HG03558 (cell line): ENCODE results near the gene TRAM2.

Source experiments
- ATAC-seq: cut with Tn5 transposase; IDR thresholded peaks from one replicate; pipeline ENCODE4 v1.9.1; 2021; ENCODE audit warnings: moderate number of reproducible peaks; ENCODE audit not compliant: unreplicated experiment; ENCODE audit errors: extremely low read depth

Gene TRAM2

GRCh38 chr6:52595796-52596130 is 18.9 kb upstream of the TRAM2 start:
- peak; percentile 47 for ATAC-seq

DNA sequence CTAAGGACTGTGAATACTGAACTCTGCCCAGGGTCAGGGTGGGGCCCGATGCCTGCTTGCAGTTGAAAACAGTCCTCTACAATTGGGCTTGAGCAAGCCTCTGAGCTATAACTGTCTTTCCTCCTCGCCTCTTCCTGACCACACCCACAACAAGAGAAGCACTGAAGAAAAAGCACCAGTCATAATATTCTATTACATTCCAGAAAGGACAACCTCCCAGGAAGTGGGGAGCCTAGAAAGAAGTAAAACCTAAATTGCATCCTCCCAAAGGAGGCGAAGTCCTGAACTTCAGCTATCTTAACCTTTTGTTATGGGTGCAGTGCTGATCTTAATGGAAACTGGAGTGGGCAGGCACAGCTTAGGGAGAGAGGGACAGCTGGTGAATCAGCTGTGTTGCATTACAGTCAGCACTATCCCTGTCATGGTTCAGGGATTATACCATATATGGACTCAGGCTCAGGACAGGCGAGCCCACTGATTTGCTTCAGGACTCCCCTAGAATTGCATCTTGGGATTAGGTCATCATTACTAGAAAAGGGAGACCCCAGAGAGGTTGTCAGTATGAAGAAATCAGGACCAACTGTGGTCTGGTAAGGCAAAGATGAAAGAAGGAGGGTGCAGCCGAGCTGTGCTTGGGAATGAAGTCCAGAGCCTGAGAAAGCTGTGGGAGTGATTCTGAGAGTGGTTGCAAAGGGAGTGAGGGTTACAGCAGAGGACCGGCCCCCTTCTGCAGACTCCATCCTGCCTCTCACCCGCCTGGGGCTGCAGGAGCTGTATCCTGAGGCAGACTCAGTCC is 18.3 kb upstream of the TRAM2 start:
- peak; percentile 57 for ATAC-seq

GRCh38 chr6:52594221-52594620 is 17.4 kb upstream of the TRAM2 start:
- ATAC-seq, result no peak

- ATAC-seq, result no peak
Measured at GRCh38 chr6:52591832-52592231, 15.0 kb upstream of the TRAM2 start.

DNA sequence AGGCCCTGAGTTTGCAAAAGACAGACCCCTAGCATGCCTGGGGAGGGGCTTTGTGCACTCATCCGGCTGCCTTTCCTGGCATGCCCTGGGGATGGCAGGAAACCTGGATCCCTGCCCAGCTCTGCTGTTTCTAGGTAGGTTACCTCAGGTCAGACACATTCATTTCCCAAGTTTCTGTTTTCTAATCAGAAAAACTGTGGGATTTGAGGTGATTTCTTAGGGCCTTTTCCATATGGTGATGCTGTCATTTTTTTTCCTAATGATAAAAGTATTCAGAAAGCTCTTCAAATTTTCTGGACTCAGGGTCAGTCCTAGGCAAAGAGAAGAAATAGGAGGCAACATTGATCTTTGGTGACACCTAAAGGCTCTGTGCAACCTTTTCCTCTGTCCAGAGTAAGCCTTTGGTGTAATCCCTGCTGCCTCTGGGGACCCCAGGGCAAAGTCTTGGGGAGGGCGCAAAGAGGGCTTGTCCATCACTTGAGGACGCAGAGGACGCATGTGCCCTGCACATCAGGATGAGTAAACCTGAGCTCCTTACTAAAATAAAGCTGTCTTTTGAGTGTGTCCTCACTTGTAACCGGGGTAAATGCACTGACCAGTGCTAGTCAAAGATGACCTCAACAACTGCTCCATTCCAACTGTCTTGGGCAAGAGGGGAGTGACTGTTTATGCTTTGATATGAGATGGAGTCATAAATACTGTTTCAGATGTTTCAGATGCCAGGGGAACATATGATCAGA is 13.5 kb upstream of the TRAM2 start:
- ATAC-seq, result no peak

DNA sequence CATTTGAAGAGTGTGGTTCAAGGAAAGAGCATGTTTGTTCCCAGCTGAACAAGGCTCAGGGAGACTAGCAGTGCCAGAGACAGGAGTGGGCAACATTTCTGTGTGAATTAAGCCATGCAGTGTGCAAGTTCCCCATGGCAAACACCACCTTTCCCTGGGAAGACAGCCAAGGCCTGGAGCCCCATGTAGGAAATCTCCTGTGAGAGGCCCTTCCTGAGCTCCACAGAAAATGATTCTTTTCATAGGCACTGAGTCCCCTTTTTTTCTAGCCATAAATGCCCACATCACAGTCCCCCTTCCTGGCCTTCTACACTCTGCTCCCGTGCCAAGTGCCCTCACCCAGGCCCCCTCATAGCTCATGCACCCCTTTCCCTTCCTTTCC is 11.8 kb upstream of the TRAM2 start:
- no peak for ATAC-seq

GRCh38 chr6:52588087-52588709 is 11.3 kb upstream of the TRAM2 start:
- no peak for ATAC-seq

DNA sequence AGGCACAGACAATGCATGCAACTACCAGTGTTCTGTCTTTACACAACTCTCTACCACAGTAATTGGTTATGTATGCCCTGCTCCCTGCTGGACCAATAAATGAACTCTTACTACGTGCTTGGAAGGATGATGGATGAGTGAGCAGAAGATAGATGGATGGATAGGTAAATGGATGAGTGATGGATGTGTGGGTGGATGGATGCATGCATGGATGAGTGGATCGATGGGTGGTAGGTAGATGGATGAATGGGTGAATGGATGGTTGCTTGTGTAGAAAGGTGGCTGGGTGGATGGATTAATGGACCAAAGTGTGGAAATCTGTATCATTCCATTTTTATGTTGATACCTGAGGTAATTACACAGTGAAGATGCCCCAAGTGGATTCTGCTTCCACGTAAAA is 10.1 kb upstream of the TRAM2 start:
- ATAC-seq, result no peak

GRCh38 chr6:52584203-52584602 is 7.3 kb upstream of the TRAM2 start:
- no peak for ATAC-seq

- no peak for ATAC-seq
Measured at GRCh38 chr6:52582996-52583395, 6.1 kb upstream of the TRAM2 start.

DNA sequence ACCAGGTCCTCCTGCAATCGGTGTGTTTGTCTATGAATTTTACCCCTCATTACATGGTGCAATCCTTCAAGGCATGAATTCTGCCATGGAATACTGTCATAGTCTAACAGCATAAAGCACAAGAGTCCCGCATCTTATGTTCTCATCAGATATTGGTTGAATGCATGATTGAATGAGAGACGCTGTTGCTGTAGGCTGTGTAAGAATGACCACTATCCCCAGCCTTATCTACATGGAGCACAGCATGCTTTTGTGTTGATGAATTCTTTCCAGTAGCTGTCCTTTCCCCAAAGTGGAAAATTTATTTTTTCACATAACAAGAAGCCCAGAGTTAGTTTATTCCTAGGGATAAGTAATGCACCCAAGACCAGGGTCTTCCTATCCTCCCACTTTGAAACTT is 5.6 kb upstream of the TRAM2 start:
- ATAC-seq, result no peak

GRCh38 chr6:52580905-52581304 is 4.0 kb upstream of the TRAM2 start:
- no peak for ATAC-seq

DNA sequence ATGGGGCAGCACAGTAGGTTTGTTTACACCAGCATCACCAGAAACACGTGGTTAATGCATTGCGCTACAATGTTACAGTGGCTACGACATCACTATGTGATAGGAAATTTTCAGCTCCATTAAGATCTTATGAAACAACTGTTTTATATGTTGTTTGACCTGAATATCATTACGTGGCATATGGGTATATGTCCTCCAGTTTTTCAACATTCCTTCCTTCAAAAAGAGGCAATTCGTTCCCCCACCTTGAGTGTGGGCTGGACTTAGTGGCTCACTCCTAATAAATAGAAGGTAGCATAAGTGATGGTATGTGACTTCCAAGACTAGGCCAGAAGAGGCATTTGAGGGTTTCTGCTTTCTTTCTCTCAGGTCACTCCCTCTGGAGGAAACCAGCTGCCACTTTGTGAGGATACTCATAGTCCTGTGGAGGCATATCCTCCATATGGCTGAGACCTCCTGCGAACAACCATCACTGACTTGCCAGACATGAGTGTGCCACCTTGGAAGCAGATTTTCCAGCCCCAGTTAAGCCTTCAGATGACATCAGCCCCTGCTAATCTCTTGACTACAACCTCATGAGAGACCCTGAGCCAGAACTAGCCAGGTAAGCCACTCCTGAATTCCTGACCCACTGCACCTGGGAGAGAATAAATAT is 2.3 kb upstream of the TRAM2 start:
- no peak for ATAC-seq

- ATAC-seq, result no peak
Measured at GRCh38 chr6:52577778-52578463, 1.1 kb upstream of the TRAM2 start.

- peak; percentile 34 for ATAC-seq
Measured at GRCh38 chr6:52576392-52577021, 353 bp downstream of the TRAM2 start.

DNA sequence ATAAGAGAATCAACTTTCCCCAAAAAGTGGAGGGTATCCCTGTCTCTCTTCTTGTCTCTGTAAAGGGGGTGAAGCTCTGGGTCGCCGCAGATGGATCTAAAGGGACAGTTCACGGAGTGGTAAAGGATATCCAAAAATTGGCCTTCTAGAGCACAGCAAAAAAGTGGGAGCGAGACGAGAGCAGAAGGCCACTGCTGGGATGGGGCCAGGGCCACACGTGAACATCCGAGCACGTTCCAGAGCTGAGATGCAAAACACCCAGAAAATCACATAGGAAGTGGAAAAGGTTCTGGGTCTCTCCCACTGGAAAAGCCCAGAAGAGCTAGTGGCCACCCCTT is 837 bp downstream of the TRAM2 start:
- ATAC-seq, result no peak

DNA sequence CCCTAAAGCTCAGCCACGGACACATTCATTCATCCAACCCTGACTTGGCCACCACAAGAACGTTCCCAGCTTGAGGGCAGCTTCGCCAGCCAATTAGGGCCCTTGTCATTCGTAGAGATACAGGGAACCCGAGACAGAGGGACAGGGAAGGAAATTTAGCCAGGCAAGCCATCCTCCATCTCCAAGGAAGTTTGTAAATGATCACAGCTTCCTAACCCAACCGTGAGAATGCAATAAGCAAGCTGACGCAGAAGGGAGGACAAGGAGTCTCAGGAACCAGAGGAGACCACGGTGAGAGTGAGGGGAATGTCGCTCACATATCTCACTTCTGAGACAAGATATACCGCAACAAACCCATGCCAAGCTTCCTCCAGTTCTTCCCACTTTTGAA is 1.4 kb downstream of the TRAM2 start:
- ATAC-seq, result no peak

DNA sequence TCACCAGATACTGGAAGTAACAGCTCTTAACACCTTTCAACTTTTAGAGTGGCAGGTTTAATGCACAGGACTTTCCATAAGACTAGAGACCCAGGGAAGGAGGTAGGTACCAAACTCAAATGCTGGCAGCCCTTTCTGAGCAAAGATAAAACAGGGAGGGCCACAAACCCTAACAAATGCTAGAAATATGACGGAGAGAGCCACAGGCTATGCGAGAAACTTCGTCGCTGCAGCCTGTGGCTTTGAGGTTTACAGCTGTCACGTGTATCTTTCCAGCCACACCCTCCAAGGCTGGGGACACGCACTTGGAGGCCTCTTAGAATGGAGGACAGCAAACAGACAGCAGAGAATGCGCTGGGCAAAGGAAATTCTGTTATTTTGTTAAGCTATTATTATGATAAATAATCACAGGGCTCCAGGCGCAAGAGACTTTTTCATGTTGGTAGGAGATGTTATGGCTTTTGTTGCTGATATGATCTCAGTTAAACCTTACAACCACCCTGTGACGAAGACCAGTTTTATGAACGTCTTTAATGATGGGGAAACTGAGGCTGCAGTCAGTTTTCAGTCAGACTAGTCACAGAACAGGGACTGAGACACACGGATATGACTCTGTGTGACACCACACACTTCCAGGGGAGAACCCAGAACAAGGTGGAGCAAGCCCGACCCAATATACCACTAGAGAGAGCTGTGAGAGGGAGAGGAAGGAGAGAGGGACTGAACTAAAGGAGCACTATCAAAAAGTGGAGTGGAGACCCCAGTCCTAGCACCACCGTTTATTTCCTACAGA is 2.0 kb downstream of the TRAM2 start:
- peak; percentile 46 for ATAC-seq

DNA sequence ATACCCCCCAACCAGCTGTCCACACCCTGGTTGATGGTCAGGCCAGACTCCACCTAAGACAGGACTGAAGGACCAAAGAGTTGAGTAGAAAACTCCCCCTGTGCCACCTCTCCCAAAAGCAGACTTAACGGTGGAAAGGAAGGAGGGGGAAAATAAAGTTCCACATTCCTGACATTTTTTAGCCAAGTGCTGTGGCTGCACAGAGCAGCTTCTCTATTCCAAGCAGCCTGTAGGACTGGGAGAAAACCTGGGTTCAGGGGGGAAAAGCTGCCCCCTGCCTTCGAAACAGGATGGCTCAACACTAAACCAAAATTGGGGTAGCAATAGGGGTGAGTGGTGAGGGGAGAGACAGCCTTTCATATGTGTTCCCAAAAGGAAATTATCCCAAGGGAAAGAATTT is 3.6 kb downstream of the TRAM2 start:
- no peak for ATAC-seq
